RPMI7951 (cell line): ENCODE data around the gene PTPRG. TPM values are rescaled to one million over a fixed set of nuclear protein-coding genes. Genes with fewer than 3 reads are reported as not detected.
A peak's percentile ranks its signal among the peaks of the same experiment; 100 is the strongest.
"Not testable (repeated sequence)": the region's sequence is repeated elsewhere in the genome, so short reads cannot be mapped to it uniquely, and the experiment has no call there.

Experiments used
- DNase-seq: peaks from one replicate; pipeline ENCODE4 v3.0.0-alpha.2; 2012; ENCODE audit warnings: low read depth
- total RNA-seq: library from RNA; depleted of rRNA; stranded (reverse); fragments of >200 nt; shearing (Covaris generic); gene quantifications from 2 replicates; pipeline ENCODE4 v1.2.3, GENCODE V29; 2014

Gene PTPRG
- total RNA-seq, 1 experiment from 2014 or later: 43.0 TPM

DNA sequence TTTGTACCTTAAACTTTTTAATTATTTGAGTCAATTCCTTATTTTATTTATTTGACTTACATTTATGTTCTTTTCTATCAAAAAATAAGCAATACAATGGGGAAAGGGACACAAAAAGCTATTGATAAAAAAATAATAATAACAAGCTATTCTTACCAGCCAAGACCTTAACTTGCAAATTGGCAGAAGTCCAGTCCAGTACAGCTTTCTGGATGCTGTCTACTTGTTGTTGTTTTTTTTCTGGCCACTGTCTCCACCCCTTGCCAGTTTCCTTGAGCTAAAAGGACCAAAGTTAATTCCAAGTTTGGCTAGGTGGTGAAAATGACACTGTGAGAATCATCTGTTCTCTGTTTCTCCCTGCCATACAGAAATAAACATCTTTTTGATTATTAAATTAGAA lies 232.2 kb downstream of the PTPRG start:
- DNase-seq: no peak

DNA sequence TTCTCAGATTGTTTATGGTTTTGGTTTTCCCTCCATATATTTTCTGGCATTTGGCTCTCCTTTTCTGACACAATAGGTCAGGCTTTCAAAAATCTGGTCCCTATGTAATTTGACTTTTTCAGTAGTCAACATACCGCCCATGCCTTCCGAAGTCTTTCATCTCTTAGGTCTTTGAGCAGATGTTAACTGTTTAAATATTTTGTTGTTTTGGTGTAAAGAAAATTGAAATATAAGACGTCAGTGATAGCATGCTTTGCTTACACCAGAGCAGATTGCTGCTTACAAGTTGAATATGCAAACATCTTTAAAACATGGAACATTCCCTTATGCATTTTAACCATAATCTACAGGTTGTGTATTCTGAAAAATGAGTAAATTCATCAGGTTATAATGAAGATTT lies 233.0 kb downstream of the PTPRG start:
- no peak for DNase-seq

DNA sequence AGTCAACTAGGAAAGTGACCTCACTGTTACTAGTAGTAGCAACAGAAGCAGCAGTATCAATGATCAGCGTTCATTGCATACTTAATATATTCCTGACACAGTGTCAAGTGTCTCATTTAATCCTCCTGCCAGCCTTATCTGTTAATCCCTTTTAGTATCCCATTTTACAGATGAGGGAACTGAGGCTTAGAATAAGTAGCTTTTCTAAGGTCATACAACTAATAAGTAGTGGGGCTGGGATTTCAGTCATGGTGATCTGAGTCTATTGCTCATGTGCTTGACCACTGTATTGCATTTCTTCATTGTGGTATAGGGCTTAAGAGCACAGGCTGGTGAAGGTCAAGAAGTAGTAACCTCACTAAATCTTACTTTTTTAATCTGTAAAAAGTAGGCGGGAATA lies 233.6 kb downstream of the PTPRG start:
- no peak for DNase-seq

DNA sequence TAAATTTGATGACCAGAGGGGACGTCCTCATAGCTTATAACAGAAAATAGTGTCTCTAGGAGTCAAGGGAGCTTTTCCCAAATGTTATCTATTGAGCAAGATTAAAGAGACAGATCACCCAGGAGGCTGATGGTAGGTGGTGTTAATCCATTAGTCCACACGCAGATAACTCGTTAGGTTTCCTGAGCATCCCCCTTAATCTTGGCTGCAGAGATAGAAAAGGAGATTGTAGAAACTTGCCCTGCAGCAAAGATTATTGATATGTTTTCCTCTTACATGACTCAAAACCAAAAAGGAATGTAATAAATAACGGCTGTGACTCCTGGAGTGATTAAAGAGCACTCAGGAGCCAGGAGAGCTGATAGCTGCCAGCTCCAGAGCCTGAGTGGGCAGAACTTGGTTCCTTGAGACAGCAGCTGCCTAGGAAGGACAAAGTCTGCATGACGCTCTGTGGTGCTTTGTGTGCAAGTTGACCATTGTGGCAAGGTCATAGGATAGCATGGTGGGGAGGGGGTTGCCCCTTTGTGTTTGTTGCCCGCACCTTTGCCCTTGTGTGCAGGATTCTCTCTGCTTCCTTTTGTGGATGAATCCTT lies 234.8 kb downstream of the PTPRG start:
- no peak for DNase-seq

DNA sequence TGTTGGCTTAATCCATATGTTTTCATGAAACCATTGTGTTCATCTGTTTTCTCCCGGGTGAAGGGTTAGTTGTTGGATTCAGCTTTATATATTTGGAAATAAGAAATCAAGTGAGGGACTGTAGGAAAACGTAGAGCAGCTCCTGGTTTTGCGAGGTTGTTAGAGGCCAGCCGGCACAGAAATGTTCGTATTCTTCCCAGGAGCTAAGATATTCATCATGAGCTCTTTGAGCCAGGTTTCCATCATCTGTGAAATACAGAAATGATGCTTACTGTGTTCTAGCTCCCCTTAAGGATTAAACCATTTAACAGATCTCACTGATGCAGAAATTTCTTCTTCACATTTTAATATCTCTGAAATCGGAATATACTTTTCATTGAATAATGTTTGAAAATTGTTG lies 235.5 kb downstream of the PTPRG start:
- DNase-seq: no peak

DNA sequence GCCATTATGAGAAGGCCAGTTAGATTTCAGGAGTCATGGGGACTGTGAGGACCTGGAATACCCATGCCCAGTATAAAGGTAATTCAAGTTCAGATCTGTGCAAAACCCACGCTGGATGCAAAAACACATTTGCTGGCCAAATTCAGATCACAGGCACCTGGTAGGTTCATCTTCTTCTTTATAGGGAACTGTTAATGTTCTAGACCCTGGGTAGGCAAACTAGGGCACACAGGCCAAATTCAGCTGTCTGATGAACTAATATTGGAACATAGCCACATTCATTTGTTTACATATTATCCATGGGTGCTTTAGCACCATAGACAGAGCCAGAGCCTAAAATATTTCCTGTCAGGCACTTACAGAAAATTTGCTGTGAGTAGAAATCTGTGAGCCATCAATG lies 241.4 kb downstream of the PTPRG start:
- DNase-seq: no peak

DNA sequence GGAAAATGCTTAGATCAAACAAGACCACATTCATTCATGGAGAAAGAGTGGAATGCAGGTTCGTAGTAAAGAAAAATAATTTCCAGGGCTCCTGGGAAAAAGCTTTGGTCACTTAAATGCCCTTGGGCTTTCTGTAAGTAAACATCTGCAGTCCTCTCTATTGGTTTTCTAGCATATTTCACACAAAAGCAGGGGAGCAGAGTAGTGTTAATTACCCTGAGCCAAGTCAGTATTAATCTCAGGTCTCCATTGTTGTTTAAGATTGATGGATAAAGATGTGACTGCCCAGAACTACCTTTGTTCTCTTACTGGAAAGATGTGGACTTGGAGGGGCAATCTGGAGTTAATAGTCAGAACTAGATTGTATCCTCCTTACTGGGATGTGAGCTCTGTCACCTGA lies 242.6 kb downstream of the PTPRG start:
- DNase-seq: no peak

DNA sequence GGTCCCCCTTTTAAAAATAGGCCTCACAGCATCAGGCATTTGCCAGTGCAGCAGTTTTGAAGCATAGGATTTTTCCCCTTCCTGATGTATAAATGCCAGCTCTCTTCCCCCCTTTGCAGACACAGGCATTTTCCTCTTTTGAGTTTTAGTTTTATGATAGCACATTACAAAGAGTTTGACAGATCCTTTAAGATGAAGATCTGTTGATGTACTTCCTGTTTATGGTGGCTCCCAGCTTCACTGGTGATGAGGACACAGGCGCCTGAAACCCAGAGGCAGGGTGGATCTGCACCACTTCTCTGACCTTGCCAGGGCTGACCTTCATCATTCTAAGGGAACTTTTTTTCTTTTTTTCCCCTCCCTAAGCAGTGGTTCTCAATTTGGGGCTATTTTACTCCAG lies 243.4 kb downstream of the PTPRG start:
- DNase-seq: no peak

DNA sequence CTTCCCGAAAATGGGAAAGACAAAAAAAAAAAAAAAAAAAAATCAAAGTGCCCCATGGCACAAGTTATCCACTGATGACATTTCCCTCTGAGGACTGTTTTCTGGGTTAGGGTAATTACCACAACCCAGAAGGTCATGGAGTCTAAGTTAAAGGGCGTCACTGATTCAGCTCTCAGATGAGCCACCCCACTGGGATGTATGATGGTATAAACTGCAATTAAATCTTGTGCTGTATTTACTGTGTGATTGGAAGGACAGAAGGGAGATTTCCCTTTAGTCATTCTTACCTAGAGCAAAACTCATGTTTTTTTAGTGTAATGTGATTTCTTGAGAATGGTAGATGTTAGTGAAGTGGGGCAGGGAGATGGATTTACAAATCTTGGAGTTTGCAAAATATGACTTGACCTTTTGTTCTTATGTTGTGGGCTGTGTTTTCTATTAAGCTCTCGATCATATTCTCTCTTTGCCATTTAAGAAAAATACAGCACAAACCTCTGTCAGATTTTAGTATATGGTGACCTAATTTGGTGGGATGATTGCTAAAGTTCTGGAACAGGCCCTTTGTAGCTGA lies 244.2 kb downstream of the PTPRG start:
- no peak for DNase-seq

DNA sequence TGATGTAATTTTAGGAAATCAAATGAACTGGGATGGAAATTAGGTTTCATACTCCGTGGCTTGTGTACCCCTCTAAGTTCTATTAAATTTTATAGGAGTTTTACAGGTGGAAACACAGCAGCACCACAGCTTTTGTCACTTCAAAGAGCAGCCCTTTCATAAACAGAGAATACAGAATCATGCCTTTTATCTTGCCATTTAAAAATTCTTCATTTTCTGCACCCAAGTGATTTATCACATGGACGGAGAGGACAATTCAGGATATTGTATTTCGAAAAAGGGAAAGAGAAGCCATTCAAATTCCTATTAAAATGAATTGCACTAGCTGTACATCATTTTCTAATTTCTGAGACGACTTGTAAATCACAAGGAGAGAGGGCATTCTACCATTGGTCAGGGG lies 245.4 kb downstream of the PTPRG start:
- DNase-seq: no peak

DNA sequence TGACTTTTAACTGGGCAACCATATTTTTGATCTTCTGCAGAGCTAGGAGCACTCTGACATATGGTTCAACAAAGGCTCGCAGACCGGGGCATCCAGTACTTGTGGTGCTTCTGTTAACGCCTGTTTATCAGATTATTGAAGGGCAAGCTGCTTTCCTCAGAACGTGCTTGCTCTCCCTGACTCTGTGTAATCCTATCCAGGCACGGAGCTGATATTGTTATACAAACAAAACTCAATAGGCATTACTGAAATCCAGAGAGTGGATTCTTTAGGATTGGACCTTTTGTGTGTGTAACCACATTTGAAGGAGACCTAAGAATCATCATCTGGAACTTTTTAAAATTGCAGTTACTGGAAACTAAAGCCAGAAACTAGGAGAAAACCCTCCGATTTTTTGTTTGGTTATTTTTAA lies 246.5 kb downstream of the PTPRG start:
- DNase-seq: no peak

DNA sequence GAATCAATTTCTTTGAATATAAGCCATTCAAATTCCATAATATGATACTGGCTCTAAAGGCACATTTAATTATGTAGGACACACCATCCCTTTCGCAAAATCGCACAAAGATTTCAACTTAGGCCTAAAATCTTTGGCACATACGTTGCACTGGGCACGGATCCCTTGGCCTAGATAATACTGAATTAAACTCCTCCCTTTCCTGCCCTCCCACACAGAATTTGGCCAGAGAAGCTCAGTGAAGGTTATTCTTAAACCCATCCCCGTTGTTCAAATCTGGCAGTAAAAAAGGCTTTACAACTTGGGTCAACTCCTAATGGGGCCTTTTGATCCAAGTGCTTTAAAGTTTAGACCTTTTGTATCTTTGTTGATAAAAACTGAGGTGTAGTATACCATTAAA lies 247.2 kb downstream of the PTPRG start:
- no peak for DNase-seq

DNA sequence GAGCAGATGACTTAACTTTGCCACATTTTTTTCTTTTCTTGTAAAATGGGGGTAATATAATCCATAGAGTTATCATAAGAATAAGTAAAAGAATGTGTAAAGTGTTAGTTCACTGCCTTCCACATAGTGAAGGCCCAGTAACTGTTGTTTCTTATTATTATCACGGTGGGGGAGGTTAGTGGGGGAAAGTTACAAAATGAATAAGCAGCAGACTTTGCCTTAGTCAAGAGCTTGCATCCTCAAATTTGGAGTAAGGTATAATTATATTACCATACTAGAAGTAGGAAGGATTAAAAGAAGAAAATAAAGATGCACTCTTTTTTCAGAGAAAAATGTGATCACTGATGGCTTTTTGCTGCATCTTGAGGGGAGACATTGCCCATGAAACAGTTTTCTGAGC lies 247.6 kb downstream of the PTPRG start:
- no peak for DNase-seq

DNA sequence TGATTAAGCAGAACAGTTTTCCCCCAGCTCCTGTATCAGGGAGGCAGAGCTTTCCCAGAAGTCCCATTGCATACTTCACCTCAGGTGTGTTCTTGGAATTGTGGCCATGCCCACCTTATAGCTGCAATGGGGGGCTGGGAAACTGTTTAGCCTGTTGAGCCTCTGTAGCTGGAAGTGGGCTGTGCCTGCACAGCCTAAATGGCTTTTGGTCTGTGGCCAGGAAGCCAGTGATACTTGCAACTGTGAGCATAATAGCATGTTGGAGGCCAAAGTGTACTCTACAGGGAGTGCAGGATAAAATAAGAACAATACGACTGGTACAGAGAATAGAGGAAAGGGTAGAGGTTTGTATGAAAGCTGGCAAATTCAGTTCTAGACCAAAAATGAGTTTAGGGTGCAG lies 248.5 kb downstream of the PTPRG start:
- DNase-seq: no peak

DNA sequence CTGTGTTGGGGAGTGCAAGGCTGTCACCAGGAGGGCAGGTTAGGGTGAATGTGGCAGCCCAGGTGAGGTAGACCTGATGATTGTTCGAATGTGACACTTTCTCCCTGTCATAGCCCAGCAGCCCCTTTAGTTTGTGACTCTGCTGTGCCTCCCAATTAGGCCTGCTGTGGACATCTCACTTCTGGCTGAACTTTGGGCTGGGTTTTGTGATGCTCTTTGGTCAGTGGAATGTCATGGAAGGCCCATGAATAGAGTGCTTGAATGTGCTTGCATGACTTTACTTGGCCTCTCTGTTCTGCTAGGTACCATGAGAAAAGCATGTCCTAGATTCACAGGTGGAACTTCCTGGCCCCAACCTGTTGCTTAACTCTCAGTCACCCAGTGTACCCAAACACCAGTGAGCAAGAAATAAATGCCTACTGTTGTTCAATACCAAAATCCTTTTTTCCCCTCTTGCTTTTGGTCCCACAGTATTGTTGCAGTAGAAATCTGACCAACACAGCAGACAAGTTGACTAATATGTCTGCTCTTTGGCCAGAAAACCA lies 249.7 kb downstream of the PTPRG start:
- no peak for DNase-seq

DNA sequence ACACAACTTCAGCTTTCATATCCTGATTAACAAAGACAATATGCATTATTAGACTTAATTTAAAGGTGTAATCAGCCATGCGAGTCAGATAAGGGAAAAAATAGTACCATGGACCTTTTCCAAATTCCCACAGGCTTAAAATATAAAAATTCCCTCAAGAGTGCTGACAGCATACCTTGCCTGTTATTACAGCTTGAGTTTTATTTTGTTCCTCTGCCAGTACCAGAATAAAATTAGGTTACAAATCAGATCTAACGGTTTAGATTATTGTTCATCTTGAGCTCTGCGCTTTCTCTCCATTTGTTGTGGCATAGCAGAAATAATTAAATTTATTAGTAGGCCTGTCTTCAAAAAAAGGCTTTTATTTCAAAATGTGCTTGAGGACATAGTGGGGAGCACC lies 250.3 kb downstream of the PTPRG start:
- DNase-seq: no peak

DNA sequence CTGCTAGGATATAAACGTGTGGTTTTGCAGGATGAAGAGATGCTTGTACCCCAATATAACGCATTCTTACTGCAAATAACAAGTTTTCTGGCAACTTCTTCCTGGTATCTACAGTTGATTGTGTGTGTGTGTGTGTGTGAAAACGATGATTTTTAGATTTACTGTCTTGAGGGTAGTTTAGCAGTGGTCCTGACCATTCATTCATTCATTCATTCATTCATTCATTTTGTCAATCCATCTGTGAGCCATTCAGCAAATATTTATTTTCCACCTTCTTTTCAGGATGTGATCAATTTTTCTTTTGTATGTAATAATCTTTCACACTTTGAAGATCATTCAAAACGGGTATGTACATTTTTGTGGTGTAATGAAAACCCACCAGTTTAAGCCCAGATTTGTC lies 250.7 kb downstream of the PTPRG start:
- no peak for DNase-seq

DNA sequence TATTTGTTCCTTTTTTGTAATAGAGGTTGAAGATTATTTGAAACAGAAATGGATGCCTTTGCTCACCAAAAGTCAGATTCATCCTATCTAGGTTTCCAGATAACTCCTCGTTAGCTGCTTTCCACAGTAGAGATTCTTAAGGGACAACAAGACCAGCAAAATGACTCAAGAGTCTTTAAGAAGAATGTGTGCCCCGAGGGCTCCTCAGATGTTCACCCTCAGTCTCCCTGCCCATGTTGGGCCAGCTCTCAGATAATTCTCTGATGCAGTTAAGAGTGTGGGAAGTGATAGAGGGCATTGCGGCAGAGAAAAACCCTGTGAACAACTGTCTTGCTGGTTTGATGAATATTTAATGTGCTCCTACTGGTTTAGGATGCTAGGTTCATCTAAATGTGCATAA lies 251.1 kb downstream of the PTPRG start:
- DNase-seq: peak; percentile 89

DNA sequence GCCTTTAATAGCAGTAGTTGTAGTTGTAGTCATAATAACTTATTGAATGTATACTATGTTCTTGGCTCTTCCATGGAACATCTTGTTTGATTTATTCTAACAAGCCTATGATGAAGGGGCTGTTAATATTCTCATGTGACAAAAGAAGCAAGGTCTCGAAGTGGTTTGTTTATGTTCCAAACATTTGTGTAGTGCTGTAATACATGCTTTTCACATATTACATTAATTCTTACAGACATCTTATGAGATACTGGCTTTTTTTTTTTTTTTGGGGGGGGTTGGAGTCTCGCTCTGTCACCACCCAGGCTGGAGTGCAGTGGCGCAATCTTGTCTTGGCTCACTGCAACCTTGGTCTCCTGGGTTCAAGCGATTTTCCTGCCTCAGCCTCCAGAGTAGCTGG lies 252.3 kb downstream of the PTPRG start:
- DNase-seq: no peak

DNA sequence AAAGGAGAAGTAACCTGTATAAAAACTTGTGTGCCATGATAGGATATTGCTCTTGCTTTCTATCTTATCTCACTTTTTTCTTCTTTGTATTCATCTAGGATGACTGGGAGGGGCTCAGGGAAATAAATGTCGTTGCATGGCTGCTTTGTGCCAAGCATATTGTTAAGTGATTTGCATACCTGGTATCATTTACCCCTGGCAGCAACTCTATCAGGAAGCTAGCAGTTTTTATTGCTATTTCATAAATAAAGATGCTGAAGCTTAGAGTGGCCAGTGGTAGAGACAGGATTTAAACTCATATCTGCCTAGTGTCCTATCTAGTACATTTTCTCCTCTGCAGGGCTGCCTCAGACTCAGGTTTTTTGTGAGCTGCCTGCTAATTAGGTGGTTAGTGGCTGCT lies 253.3 kb downstream of the PTPRG start:
- no peak for DNase-seq

DNA sequence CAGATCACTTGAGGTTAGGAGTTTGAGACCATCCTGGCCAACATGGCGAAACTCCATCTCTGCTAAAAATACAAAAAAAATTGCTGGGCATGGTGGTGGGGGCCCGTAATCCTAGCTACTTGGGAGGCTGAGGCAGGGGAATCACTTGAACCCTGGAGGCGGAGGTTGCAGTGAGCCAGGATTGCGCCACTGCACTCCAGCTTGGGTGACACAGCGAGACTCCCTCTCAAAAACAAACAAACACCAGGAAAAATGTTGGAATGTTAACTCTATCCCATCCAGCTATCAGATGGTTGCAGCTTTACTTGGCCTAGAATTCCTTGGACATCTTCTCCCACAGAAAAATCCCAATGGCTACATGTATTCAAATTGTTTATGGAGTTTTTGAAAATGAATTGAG lies 254.9 kb downstream of the PTPRG start:
- not testable (repeated sequence) for DNase-seq

DNA sequence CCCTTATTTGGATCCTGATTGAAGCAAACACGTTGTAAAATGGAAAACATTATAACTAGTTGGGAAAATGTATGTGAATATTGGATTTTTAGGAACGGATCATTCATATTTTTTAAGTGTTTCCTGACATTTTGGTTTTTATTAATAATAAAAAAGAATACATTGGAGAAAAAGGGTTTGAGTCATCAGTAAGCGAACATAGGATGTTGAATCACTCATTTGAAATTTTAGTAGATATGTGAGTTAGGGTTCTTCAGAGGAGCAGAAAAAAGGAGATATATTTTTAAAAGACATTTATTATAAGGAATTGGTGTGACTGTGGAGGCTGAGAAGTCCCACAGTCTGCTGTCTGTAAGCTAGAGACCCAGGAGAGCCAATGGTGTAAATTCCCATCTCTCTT lies 258.5 kb downstream of the PTPRG start:
- no peak for DNase-seq

DNA sequence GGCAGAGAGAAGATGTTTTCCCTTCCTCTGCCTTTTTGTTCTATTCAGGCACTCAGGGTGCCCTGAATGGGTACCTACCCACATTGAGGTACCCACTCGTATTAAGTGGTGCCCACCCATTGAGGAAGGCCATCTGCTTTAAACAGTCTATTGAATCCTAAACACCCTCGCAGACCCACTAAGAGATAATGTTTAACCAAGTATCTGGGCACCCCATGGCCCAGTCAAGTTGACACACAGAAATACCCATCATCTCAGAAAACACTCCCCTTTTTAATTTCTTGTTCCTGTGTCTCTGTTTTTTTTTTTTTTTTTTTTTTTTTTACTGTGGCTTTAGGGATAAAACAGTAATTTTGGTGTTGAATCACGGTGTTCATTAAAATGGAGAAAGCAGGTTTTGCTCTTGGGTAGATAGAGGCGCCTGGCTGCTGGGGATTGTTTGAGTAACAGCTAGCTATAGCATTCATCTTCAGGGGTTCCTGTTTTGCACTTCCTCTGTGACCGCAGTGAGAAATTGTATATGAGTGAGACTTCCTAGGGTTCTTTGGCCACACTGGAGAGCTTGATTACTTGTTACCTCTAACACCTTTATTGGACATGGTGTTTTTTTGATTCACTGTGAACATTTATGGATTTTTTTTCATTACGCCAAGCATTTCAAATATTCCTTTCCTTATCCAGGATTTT lies 259.1 kb downstream of the PTPRG start:
- DNase-seq: no peak
